ENCODE measurements around the gene HSBP1L1.

The HSBP1L1 gene

GRCh38 chr18:79972720-79973119, 8.3 kb downstream of the HSBP1L1 start:
- peaks cover 10% of the 10 kb centered on the region for H3K4me1 Mint-ChIP-seq
- no peaks in the 10 kb centered on the region for H3K27me3 Mint-ChIP-seq
- no peak overlapping the region for H3K27ac Mint-ChIP-seq
- no peak overlapping the region for H3K4me3 Mint-ChIP-seq
- no peak for DNase-seq
- CTCF ChIA-PET = no interaction called here
- H3K9me3 Mint-ChIP-seq = no peaks in the 10 kb centered on the region
- H3K36me3 Mint-ChIP-seq = peaks cover 45% of the 10 kb centered on the region

DNA sequence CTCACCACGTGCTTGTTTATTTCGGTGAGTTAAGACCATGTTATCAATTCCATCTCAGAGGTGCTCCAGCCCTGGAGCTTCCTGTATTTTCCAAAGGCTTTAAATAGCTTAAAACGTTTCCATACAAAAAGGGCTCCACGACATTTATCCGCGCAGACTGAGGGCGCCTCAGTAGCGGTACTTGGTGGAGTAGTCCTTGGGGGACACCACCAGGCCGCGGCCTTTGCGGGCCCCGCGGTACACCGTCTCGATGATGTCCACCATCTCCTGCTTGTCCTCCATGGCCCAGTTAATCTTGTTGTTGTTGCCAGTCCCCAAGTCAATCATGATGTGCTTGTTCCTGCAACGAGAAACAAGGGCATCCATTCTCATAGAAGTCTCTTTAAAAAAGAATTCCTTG, 9.1 kb downstream of the HSBP1L1 start:
- H3K4me1 Mint-ChIP-seq = peaks cover 4% of the 10 kb centered on the region
- no peak for DNase-seq
- H3K4me3 Mint-ChIP-seq = no peak overlapping the region
- no peaks in the 10 kb centered on the region for H3K9me3 Mint-ChIP-seq
- peak overlapping the region; percentile 38 for H3K27ac Mint-ChIP-seq
- H3K36me3 Mint-ChIP-seq = peaks cover 49% of the 10 kb centered on the region
- H3K27me3 Mint-ChIP-seq = no peaks in the 10 kb centered on the region
- CTCF ChIA-PET = no interaction called here

DNA sequence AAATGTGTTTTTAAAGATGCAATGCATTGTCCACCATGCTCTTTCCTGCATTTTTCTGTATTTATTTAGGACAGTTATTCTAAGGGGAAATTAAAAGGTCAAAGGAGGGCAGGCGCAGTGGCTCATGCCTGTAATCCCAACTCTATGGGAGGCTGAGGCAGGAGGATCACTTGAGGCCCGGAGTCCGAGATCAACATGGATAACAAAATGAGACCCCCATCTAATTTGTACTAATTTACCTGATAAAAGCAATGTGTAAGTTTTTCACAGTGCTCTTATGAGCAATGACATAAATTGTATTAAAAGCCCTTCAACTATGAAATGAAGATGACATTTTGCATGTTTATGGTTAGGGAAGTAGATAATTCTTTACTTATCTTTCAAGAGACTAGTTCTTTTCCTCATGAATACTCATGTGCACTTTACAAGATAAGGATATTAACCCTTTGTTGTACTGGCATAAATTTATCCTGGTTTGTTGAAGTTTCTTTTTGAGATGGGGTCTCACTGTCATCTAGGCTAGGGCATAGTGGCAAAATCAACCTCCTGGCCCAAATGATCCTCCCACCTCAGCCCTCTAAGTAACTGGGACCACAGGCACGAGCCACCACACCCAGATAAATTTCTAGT, 9.7 kb downstream of the HSBP1L1 start:
- Mint-ChIP-seq H3K36me3 (peaks cover 49% of the 10 kb centered on the region), H3K4me3 (no peak overlapping the region), H3K27ac (peak overlapping the region; percentile 38), H3K27me3 (no peaks in the 10 kb centered on the region), H3K4me1 (peaks cover 3% of the 10 kb centered on the region), H3K9me3 (no peaks in the 10 kb centered on the region)
- CTCF ChIA-PET = no interaction called here
- no peak for DNase-seq

- H3K36me3 Mint-ChIP-seq = peaks cover 51% of the 10 kb centered on the region
- no peaks in the 10 kb centered on the region for H3K9me3 Mint-ChIP-seq
- H3K27ac Mint-ChIP-seq = no peak overlapping the region
- CTCF ChIA-PET = no interaction called here
- H3K4me3 Mint-ChIP-seq = no peak overlapping the region
- peaks cover 6% of the 10 kb centered on the region for H3K4me1 Mint-ChIP-seq
- H3K27me3 Mint-ChIP-seq = no peaks in the 10 kb centered on the region
- DNase-seq = no peak
Measured at GRCh38 chr18:79975043-79975442, 10.6 kb downstream of the HSBP1L1 start.

GRCh38 chr18:79975985-79976680, 11.7 kb downstream of the HSBP1L1 start:
- Mint-ChIP-seq H3K27ac (peak overlapping the region; percentile 42), H3K36me3 (peaks cover 42% of the 10 kb centered on the region), H3K4me3 (no peak overlapping the region), H3K4me1 (peaks cover 9% of the 10 kb centered on the region), H3K9me3 (no peaks in the 10 kb centered on the region), H3K27me3 (no peaks in the 10 kb centered on the region)
- DNase-seq = no peak
- CTCF ChIA-PET = no interaction called here

DNA sequence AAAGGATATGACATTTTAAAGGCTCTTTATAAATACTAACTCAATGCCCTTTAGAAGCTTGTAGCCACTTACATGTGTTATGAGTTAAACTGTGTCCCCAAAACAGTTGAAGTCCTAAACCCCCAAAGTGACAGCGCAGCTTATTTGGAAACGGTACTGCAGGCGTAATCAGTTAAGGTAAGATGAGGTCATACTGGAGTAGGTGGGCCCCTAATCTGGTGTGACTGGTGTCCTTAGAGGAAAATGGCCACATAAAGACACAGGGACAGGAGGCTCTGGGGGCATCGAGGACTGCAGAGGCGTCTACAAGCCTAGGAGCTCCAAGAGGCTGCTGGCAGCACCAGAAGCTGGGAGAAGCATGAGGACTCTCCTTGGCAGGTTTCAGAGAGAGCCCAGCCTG, 15.4 kb downstream of the HSBP1L1 start:
- CTCF ChIA-PET = no interaction called here
- H3K27ac Mint-ChIP-seq = no peak overlapping the region
- H3K4me1 Mint-ChIP-seq = peaks cover 43% of the 10 kb centered on the region
- H3K9me3 Mint-ChIP-seq = no peaks in the 10 kb centered on the region
- no peak for DNase-seq
- H3K4me3 Mint-ChIP-seq = no peak overlapping the region
- peaks cover 34% of the 10 kb centered on the region for H3K36me3 Mint-ChIP-seq
- no peaks in the 10 kb centered on the region for H3K27me3 Mint-ChIP-seq

- CTCF ChIA-PET = no interaction called here
- H3K4me3 Mint-ChIP-seq = no peak overlapping the region
- no peak for DNase-seq
- no peaks in the 10 kb centered on the region for H3K27me3 Mint-ChIP-seq
- H3K9me3 Mint-ChIP-seq = no peaks in the 10 kb centered on the region
- H3K4me1 Mint-ChIP-seq = peaks cover 50% of the 10 kb centered on the region
- H3K27ac Mint-ChIP-seq = no peak overlapping the region
- peaks cover 34% of the 10 kb centered on the region for H3K36me3 Mint-ChIP-seq
Measured at GRCh38 chr18:79980585-79980984, 16.1 kb downstream of the HSBP1L1 start.

GRCh38 chr18:79982736-79983135, 18.3 kb downstream of the HSBP1L1 start:
- peak; percentile 37 for DNase-seq
- Mint-ChIP-seq H3K36me3 (peaks cover 35% of the 10 kb centered on the region), H3K4me3 (no peak overlapping the region), H3K27ac (no peak overlapping the region), H3K4me1 (peaks cover 66% of the 10 kb centered on the region), H3K27me3 (no peaks in the 10 kb centered on the region), H3K9me3 (no peaks in the 10 kb centered on the region)
- CTCF ChIA-PET = interaction anchor here (1.0 to 1.9 kb wide), 2 partner anchors 28 to 128 kb away, joined by 4 read pairs; no protein-coding TSS in a partner anchor

DNA sequence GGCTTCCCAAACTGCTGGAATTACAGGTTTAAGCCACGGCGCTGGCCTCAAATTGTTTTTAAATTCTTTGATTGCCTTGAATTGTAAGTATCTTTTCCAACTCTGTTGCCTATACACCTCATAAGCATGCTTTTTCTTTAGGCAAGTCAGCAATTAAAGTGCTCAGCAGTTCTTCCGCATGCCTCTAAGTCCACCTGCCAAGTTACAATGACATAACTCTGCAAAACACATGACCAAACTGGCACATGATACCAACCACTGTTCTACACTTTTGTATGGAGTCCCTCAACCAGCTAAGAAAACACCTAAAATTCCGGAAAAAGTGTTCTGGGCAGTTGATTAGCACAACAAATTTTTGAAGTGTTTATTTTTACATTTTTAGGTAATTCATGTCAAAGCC, 18.8 kb downstream of the HSBP1L1 start:
- Mint-ChIP-seq H3K9me3 (no peaks in the 10 kb centered on the region), H3K36me3 (peaks cover 32% of the 10 kb centered on the region), H3K27me3 (no peaks in the 10 kb centered on the region), H3K27ac (no peak overlapping the region), H3K4me3 (no peak overlapping the region), H3K4me1 (peaks cover 67% of the 10 kb centered on the region)
- CTCF ChIA-PET = interaction anchor here (1.0 to 1.9 kb wide), 2 partner anchors 29 to 127 kb away, joined by 4 read pairs; no protein-coding TSS in a partner anchor
- no peak for DNase-seq

- no peak for DNase-seq
- Mint-ChIP-seq H3K27me3 (no peaks in the 10 kb centered on the region), H3K4me1 (peaks cover 67% of the 10 kb centered on the region), H3K4me3 (no peak overlapping the region), H3K9me3 (no peaks in the 10 kb centered on the region), H3K27ac (peak overlapping the region; percentile 55), H3K36me3 (peaks cover 32% of the 10 kb centered on the region)
- CTCF ChIA-PET = interaction anchor here (1.0 to 1.9 kb wide), 2 partner anchors 29 to 127 kb away, joined by 4 read pairs; no protein-coding TSS in a partner anchor
Measured at GRCh38 chr18:79983793-79984192, 19.4 kb downstream of the HSBP1L1 start.

- H3K27ac Mint-ChIP-seq = no peak overlapping the region
Measured at GRCh38 chr18:79985172-79985571, 20.7 kb downstream of the HSBP1L1 start.

GRCh38 chr18:79986726-79987125, 22.3 kb downstream of the HSBP1L1 start:
- Mint-ChIP-seq H3K4me3 (peak overlapping the region; percentile 91), H3K36me3 (peaks cover 27% of the 10 kb centered on the region), H3K27me3 (no peaks in the 10 kb centered on the region), H3K4me1 (peaks cover 60% of the 10 kb centered on the region), H3K27ac (peak overlapping the region; percentile 89), H3K9me3 (no peaks in the 10 kb centered on the region)
- CTCF ChIA-PET = no interaction called here
- no peak for DNase-seq

More at GRCh38 chr18:79985172-79985571, 20.7 kb downstream of the HSBP1L1 start:
- Mint-ChIP-seq H3K27me3 (no peaks in the 10 kb centered on the region), H3K9me3 (no peaks in the 10 kb centered on the region), H3K4me1 (peaks cover 64% of the 10 kb centered on the region), H3K36me3 (peaks cover 27% of the 10 kb centered on the region), H3K4me3 (no peak overlapping the region)
- CTCF ChIA-PET = interaction anchor here (0.7 kb wide), 1 partner anchor 30 kb away, joined by 3 read pairs; no protein-coding TSS in a partner anchor
- no peak for DNase-seq

DNA sequence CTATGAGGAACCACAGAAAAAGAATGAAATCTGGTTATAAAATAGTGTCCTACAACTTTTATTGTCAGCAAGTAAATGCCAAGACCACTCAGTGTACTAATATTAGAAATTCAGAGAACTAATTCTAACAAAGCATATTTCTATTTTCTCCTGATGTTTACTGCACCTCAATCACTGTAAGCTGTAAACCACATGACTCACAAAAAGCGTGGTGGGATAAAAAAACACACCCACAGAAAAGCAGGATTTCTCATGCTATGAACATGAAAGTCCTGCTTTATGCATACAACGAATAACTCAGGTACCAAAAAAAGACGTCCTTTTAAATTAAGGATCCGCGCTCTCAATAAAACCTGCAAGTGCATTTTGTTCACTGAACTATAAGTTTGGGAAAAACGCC, 23.1 kb downstream of the HSBP1L1 start:
- Mint-ChIP-seq H3K36me3 (peaks cover 23% of the 10 kb centered on the region), H3K27me3 (no peaks in the 10 kb centered on the region), H3K4me3 (peak overlapping the region; percentile 91), H3K27ac (peak overlapping the region; percentile 89), H3K4me1 (peaks cover 51% of the 10 kb centered on the region), H3K9me3 (no peaks in the 10 kb centered on the region)
- no peak for DNase-seq
- CTCF ChIA-PET = interaction anchor here (0.8 kb wide), 2 partner anchors 97 to 190 kb away, joined by 3 read pairs; partner anchors contain the start of gene KCNG2

DNA sequence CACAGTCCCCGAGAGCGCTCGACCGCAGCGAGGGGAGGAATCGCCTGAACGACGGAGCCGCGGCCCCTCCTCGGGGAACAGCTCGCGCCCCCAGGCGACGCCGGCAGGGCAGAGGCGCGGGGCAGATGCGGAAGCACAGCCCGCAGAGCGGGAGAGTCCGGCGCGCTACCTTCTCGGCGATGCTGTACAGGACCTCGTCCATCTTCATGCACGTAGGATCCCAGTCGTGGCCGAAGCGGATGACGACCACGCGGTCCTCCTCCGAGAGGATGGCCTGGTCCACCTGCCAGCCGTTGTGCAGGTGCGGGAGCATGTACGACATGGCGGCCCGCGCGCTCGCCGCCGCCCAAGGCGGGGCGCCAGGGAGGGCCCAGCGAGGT, 23.6 kb downstream of the HSBP1L1 start:
- no peaks in the 10 kb centered on the region for H3K27me3 Mint-ChIP-seq
- DNase-seq = peak; percentile 78
- H3K4me3 Mint-ChIP-seq = peak overlapping the region; percentile 91
- peak overlapping the region; percentile 89 for H3K27ac Mint-ChIP-seq
- peaks cover 46% of the 10 kb centered on the region for H3K4me1 Mint-ChIP-seq
- CTCF ChIA-PET = interaction anchor here (0.6 to 0.8 kb wide), 2 partner anchors 27 to 190 kb away, joined by 3 to 4 read pairs; partner anchors contain the start of gene KCNG2
- peaks cover 22% of the 10 kb centered on the region for H3K36me3 Mint-ChIP-seq
- no peaks in the 10 kb centered on the region for H3K9me3 Mint-ChIP-seq

Data from activated naive CD4-positive, alpha-beta T cell treated with anti-CD3 and anti-CD28 coated beads, Interleukin-2, amount 10 ng/mL, durations not matched to agents 7 days and 5 days (primary cell).